H9 (cell line): ENCODE results near the gene DLL4. TPM values are rescaled to one million over a fixed set of nuclear protein-coding genes. Genes with fewer than 3 reads are reported as not detected.

Experiments used
- DNase-seq: peaks from one replicate; pipeline ENCODE4 v3.0.0-alpha.2; 2017
- H2AFZ ChIP-seq: one replicate; pipeline ENCODE4 v1.6.1; 2013; ENCODE audit warnings: mild to moderate bottlenecking, low read length, control low read depth, moderate library complexity
- H2AK5ac ChIP-seq: 2 replicates; pipeline ENCODE4 v1.6.1; 2013; ENCODE audit warnings: low read length, control low read depth, mixed read lengths; ENCODE audit not compliant: insufficient read length
- H2BK120ac ChIP-seq: one replicate; pipeline ENCODE4 v1.6.1; 2013; ENCODE audit warnings: low read depth, mild to moderate bottlenecking, low read length, control low read depth, inconsistent platforms; ENCODE audit not compliant: poor library complexity, severe bottlenecking
- H2BK12ac ChIP-seq: 2 replicates; pipeline ENCODE4 v1.6.1; 2013; ENCODE audit warnings: low read length, control low read depth, mixed read lengths, low read depth; ENCODE audit not compliant: insufficient read length
- H2BK15ac ChIP-seq: 2 replicates; pipeline ENCODE4 v1.6.1; 2013; ENCODE audit warnings: low read depth, low read length, control low read depth
- H2BK20ac ChIP-seq: one replicate; pipeline ENCODE4 v1.6.1; 2013; ENCODE audit warnings: low read depth, mild to moderate bottlenecking, low read length, control low read depth, inconsistent platforms; ENCODE audit not compliant: poor library complexity, severe bottlenecking
- H2BK5ac ChIP-seq: 2 replicates; pipeline ENCODE4 v1.6.1; 2013; ENCODE audit warnings: low read length, control low read depth, mixed read lengths; ENCODE audit not compliant: insufficient read length
- H3K14ac ChIP-seq: 2 replicates; pipeline ENCODE4 v1.6.1; 2013; ENCODE audit warnings: low read length, control low read depth; ENCODE audit not compliant: insufficient read depth
- H3K18ac ChIP-seq: 2 replicates; pipeline ENCODE4 v1.6.1; 2013; ENCODE audit warnings: low read depth, mild to moderate bottlenecking, mixed read lengths, low read length, control low read depth; ENCODE audit not compliant: insufficient read length
- H3K23ac ChIP-seq: 2 replicates; pipeline ENCODE4 v1.6.1; 2013; ENCODE audit warnings: low read length, control low read depth, mixed read lengths, low read depth; ENCODE audit not compliant: insufficient read length
- H3K23me2 ChIP-seq: 2 replicates; pipeline ENCODE4 v1.6.1; 2013; ENCODE audit warnings: low read depth, mild to moderate bottlenecking, mixed read lengths, low read length, control low read depth; ENCODE audit not compliant: insufficient read length, poor library complexity, severe bottlenecking
- H3K27ac ChIP-seq: 2 replicates; pipeline ENCODE4 v1.5.1; 2013; ENCODE audit warnings: low read length, control low read depth, mixed read lengths, low read depth; ENCODE audit not compliant: insufficient read length
- H3K27me3 ChIP-seq: 2 replicates; pipeline ENCODE4 v1.6.1; 2013; ENCODE audit warnings: low read length, control low read depth, inconsistent platforms; ENCODE audit not compliant: insufficient read depth
- H3K4ac ChIP-seq: 2 replicates; pipeline ENCODE4 v1.6.1; 2013; ENCODE audit warnings: low read depth, mild to moderate bottlenecking, control low read depth, inconsistent platforms, low read length, moderate library complexity
- H3K4me1 ChIP-seq: 2 replicates; pipeline ENCODE4 v1.6.1; 2013; ENCODE audit warnings: low read length, control low read depth, inconsistent platforms; ENCODE audit not compliant: insufficient read depth
- H3K4me2 ChIP-seq: 2 replicates; pipeline ENCODE4 v1.6.1; 2013; ENCODE audit warnings: low read length, control low read depth, mixed read lengths; ENCODE audit not compliant: insufficient read length, insufficient read depth
- H3K56ac ChIP-seq: 2 replicates; pipeline ENCODE4 v1.6.1; 2013; ENCODE audit warnings: low read depth, mild to moderate bottlenecking, mixed read lengths, low read length, control low read depth; ENCODE audit not compliant: insufficient read length
- H3K79me1 ChIP-seq: 2 replicates; pipeline ENCODE4 v1.6.1; 2013; ENCODE audit warnings: low read depth, mild to moderate bottlenecking, moderate library complexity, low read length, control low read depth, inconsistent platforms; ENCODE audit not compliant: insufficient read depth, poor library complexity, severe bottlenecking
- H3K79me2 ChIP-seq: 2 replicates; pipeline ENCODE4 v1.6.1; 2013; ENCODE audit warnings: low read length, control low read depth, inconsistent platforms; ENCODE audit not compliant: insufficient read depth
- H3K9ac ChIP-seq: 2 replicates; pipeline ENCODE4 v1.6.1; 2013; ENCODE audit warnings: low read length, control low read depth, mixed read lengths; ENCODE audit not compliant: insufficient read length; ENCODE audit errors: extremely low read depth
- H3K9me3 ChIP-seq: one replicate; pipeline ENCODE4 v1.6.1; 2013; ENCODE audit warnings: low read depth, low read length, inconsistent platforms; ENCODE audit not compliant: control insufficient read depth
- H3T11ph ChIP-seq: one replicate; pipeline ENCODE4 v1.6.1; 2013; ENCODE audit warnings: mild to moderate bottlenecking, low read length, control low read depth, inconsistent platforms
- H4K20me1 ChIP-seq: one replicate; pipeline ENCODE4 v1.6.1; 2013; ENCODE audit not compliant: control insufficient read depth, insufficient read length, insufficient read depth
- H4K5ac ChIP-seq: 2 replicates; pipeline ENCODE4 v1.6.1; 2013; ENCODE audit warnings: low read depth, mild to moderate bottlenecking, mixed read lengths, low read length, control low read depth; ENCODE audit not compliant: insufficient read length
- H4K8ac ChIP-seq: replicated peaks from 2 replicates; pipeline ENCODE4 v1.6.1; 2013; ENCODE audit warnings: low read length, control low read depth, mixed read lengths, low read depth; ENCODE audit not compliant: insufficient read length
- H4K91ac ChIP-seq: 2 replicates; pipeline ENCODE4 v1.6.1; 2013; ENCODE audit warnings: low read depth, mild to moderate bottlenecking, moderate library complexity, mixed read lengths, low read length, control low read depth; ENCODE audit not compliant: insufficient read length
- H3K27ac Mint-ChIP-seq, 3 experiments: 2 replicates in 2 of 3; 3 replicates in 1 of 3; pipeline ENCODE4 v1.8.0; 2020 to 2021; ENCODE audit warnings: mixed read lengths in 3 of 3, mild to moderate bottlenecking in 1 of 3, moderate library complexity in 1 of 3
- H3K27me3 Mint-ChIP-seq: 2 replicates; pipeline ENCODE4 v1.8.0; 2021; ENCODE audit warnings: low read depth, mild to moderate bottlenecking, moderate library complexity, mixed read lengths
- H3K36me3 Mint-ChIP-seq, 3 experiments: 2 replicates in 2 of 3; 3 replicates in 1 of 3; pipeline ENCODE4 v1.8.0; 2020 to 2021; ENCODE audit warnings: low read depth in 3 of 3, mixed read lengths in 3 of 3; ENCODE audit not compliant: insufficient read depth in 1 of 3
- H3K4me1 Mint-ChIP-seq, 2 experiments: 2 replicates each; pipeline ENCODE4 v1.8.0; 2020; ENCODE audit warnings: mixed read lengths in 2 of 2
- H3K4me3 Mint-ChIP-seq, 2 experiments: 2 replicates in 1 of 2; 3 replicates in 1 of 2; pipeline ENCODE4 v1.8.0; 2020 to 2021; ENCODE audit warnings: mild to moderate bottlenecking in 2 of 2, mixed read lengths in 2 of 2, moderate library complexity in 1 of 2
- H3K9me3 Mint-ChIP-seq, 2 experiments: 2 replicates in 1 of 2; 3 replicates in 1 of 2; pipeline ENCODE4 v1.8.0; 2020; ENCODE audit warnings: mild to moderate bottlenecking in 2 of 2, mixed read lengths in 2 of 2, moderate library complexity in 1 of 2
- WGBS: extraction: QIAGEN DNeasy Blood & Tissue Kit; methylation state at CpG from one replicate; pipeline ENCODE4 v1.1.7; 2013; ENCODE audit warnings: missing lambda C conversion rate, low lambda C conversion rate, mixed read lengths; ENCODE audit not compliant: insufficient read length; ENCODE audit errors: extremely low coverage; 5-methylcytosine and 5-hydroxymethylcytosine counted together
- total RNA-seq: library from RNA; stranded (reverse); gene quantifications from 2 replicates; pipeline ENCODE4 v1.2.1, GENCODE V29; 2021
- TF ChIP-seq, protein P1 (sequence below): fragments of 200-600 bp; sonication (generic); conservative IDR thresholded peaks from 3 replicates; pipeline ENCODE4 v1.8.0; 2021; ENCODE audit warnings: antibody characterized with exemption, mild to moderate bottlenecking

DLL4 gene
- total RNA-seq, 1 experiment from 2014 or later: 0.28 TPM

DNA sequence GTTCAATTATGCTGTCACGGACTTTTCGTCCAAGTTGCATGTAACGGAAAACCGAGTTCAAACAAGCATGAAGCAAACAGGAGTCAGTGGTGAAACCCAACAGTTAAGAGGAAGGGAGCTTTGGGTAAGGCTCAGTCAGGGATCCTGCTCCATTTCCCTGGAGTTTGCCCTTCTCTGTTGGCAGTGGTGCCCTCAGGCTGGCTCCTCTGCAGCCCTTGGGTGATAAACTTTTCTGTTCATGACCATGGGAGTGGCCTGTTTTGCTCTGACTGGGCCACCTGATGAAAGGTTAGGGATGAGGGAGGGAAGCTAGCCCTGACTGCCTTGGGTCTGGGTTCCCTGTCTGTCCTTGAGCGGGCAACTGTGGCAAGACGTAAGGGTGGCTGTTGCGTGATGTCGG lies 40.2 kb downstream of the DLL4 start:
- Histone ChIP-seq H4K20me1 (no peaks in the 10 kb centered on the region), H3K4ac (peak overlapping the region; percentile 50; the same call in 1 of the 2 replicates), H2AK5ac (no peak overlapping the region), H4K5ac (no peak overlapping the region), H2BK20ac (no peak overlapping the region), H3K4me1 (no peaks in the 10 kb centered on the region; the same call in 1 of the 2 replicates), H4K8ac (no peak overlapping the region), H4K91ac (no peak overlapping the region), H3K9me3 (no peaks in the 10 kb centered on the region), H2BK5ac (no peak overlapping the region), H3K23ac (no peak overlapping the region), H2BK120ac (no peak overlapping the region), H3T11ph (no peak overlapping the region), H3K4me2 (no peak overlapping the region), H2BK15ac (no peak overlapping the region), H3K56ac (no peak overlapping the region), H3K14ac (no peak overlapping the region), H3K27me3 (no peaks in the 10 kb centered on the region), H3K79me1 (no peaks in the 10 kb centered on the region), H2AFZ (no peak overlapping the region), H3K18ac (no peak overlapping the region), H2BK12ac (no peak overlapping the region), H3K27ac (no peak overlapping the region), H3K9ac (no peak overlapping the region), H3K79me2 (no peaks in the 10 kb centered on the region), H3K23me2 (no peaks in the 10 kb centered on the region)
- TF ChIP-seq, protein P1, sequence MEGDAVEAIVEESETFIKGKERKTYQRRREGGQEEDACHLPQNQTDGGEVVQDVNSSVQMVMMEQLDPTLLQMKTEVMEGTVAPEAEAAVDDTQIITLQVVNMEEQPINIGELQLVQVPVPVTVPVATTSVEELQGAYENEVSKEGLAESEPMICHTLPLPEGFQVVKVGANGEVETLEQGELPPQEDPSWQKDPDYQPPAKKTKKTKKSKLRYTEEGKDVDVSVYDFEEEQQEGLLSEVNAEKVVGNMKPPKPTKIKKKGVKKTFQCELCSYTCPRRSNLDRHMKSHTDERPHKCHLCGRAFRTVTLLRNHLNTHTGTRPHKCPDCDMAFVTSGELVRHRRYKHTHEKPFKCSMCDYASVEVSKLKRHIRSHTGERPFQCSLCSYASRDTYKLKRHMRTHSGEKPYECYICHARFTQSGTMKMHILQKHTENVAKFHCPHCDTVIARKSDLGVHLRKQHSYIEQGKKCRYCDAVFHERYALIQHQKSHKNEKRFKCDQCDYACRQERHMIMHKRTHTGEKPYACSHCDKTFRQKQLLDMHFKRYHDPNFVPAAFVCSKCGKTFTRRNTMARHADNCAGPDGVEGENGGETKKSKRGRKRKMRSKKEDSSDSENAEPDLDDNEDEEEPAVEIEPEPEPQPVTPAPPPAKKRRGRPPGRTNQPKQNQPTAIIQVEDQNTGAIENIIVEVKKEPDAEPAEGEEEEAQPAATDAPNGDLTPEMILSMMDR: no peak
- Mint-ChIP-seq H3K27me3 (no peaks in the 10 kb centered on the region; the same call in 1 of the 2 replicates), H3K9me3 (no peaks in the 10 kb centered on the region; a peak in 2 of 5 replicates), H3K4me3 (no peak overlapping the region), H3K4me1 (peaks cover 27 to 41% of the 10 kb centered on the region in 2 experiments), H3K27ac (no peak overlapping the region), H3K36me3 (no peaks in the 10 kb centered on the region)
- DNase-seq: no peak
- no CpG with 5 or more reads among the region's 8 CpGs for WGBS
